OCI-LY3 (cell line): Measurements from ENCODE around the gene TMEM239.

Source experiments
- EZH2phosphoT487 ChIP-seq: fragments of 200-600 bp; shearing (Covaris generic); IDR thresholded peaks from 2 replicates; pipeline ENCODE4 v1.6.1; 2018; ENCODE audit warnings: antibody characterized with exemption, mixed run types, low read depth
- TF ChIP-seq, protein P1 (sequence below): fragments of 200-600, 300-600 bp; sonication (generic); IDR thresholded peaks from 2 replicates; pipeline ENCODE4 v1.5.1; 2014; ENCODE audit warnings: antibody characterized with exemption, low read length, low read depth

DNA sequence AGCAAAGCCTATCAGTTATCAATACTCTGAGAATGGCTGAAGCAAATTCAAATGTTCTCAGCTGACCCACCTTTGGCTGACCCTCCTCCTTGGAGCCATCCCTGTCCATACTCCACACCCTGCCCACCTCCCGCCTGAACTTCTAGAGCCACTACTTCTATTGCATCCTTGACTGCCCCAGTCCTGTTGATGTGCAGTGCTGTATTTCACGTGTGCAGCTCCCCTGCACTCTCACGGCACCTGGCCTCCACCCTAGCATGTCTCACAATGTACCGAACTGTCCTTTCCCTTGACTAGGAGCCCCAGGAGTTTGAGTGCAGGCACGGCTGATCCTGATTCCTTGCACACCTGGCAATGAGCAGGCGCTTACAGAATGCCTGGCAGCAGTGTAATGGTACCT, 22.7 kb upstream of the TMEM239 start:
- TF ChIP-seq, protein P1, sequence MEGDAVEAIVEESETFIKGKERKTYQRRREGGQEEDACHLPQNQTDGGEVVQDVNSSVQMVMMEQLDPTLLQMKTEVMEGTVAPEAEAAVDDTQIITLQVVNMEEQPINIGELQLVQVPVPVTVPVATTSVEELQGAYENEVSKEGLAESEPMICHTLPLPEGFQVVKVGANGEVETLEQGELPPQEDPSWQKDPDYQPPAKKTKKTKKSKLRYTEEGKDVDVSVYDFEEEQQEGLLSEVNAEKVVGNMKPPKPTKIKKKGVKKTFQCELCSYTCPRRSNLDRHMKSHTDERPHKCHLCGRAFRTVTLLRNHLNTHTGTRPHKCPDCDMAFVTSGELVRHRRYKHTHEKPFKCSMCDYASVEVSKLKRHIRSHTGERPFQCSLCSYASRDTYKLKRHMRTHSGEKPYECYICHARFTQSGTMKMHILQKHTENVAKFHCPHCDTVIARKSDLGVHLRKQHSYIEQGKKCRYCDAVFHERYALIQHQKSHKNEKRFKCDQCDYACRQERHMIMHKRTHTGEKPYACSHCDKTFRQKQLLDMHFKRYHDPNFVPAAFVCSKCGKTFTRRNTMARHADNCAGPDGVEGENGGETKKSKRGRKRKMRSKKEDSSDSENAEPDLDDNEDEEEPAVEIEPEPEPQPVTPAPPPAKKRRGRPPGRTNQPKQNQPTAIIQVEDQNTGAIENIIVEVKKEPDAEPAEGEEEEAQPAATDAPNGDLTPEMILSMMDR: no peak
- TF ChIP-seq EZH2phosphoT487: no peak
